Activated CD8-positive, alpha-beta memory T cell treated with anti-CD3 and anti-CD28 coated beads, Interleukin-2, amount 10 ng/mL, durations not matched to agents 7 days and 5 days (primary cell): ENCODE results near the gene TSHZ1. TPM values are rescaled to one million over a fixed set of nuclear protein-coding genes. Genes with fewer than 3 reads are reported as not detected.
"Not testable (repeated sequence)": the region's sequence is repeated elsewhere in the genome, so short reads cannot be mapped to it uniquely, and the experiment has no call there.

Experiments used
- ATAC-seq: fragments of 150-1000 bp; cut with Tn5 transposase; one replicate; pipeline ENCODE4 v1.10.0; 2021; ENCODE audit warnings: moderate library complexity
- CTCF ChIA-PET: fragments of 350-600 bp; sonication (Branson Sonifier 250); formaldehyde crosslinking; loops from one replicate; lab custom pipeline; 2021; ENCODE audit warnings: antibody characterized with exemption; lab: Charles Lee
- DNase-seq: peaks from one replicate; pipeline ENCODE4 v3.0.0-alpha.2; 2020
- H3K27ac Mint-ChIP-seq: one replicate; pipeline ENCODE4 v1.8.0; 2021; ENCODE audit warnings: mild to moderate bottlenecking, mixed read lengths
- H3K27me3 Mint-ChIP-seq: one replicate; pipeline ENCODE4 v1.8.0; 2021; ENCODE audit warnings: mixed read lengths
- H3K36me3 Mint-ChIP-seq: one replicate; pipeline ENCODE4 v1.8.0; 2021; ENCODE audit warnings: mild to moderate bottlenecking, mixed read lengths
- H3K4me1 Mint-ChIP-seq: one replicate; pipeline ENCODE4 v1.8.0; 2021; ENCODE audit warnings: mixed read lengths
- H3K4me3 Mint-ChIP-seq: one replicate; pipeline ENCODE4 v1.8.0; 2021; ENCODE audit warnings: mild to moderate bottlenecking, moderate library complexity, mixed read lengths
- H3K9me3 Mint-ChIP-seq: one replicate; pipeline ENCODE4 v1.8.0; 2022; ENCODE audit warnings: low read depth, mixed read lengths
- total RNA-seq, 2 experiments: library from RNA; stranded (reverse); gene quantifications; one replicate each; pipeline ENCODE4 v1.2.3, GENCODE V29; 2021

TSHZ1 gene
- total RNA-seq, 2 experiments from 2014 or later = 13.8 to 20.4 TPM

DNA sequence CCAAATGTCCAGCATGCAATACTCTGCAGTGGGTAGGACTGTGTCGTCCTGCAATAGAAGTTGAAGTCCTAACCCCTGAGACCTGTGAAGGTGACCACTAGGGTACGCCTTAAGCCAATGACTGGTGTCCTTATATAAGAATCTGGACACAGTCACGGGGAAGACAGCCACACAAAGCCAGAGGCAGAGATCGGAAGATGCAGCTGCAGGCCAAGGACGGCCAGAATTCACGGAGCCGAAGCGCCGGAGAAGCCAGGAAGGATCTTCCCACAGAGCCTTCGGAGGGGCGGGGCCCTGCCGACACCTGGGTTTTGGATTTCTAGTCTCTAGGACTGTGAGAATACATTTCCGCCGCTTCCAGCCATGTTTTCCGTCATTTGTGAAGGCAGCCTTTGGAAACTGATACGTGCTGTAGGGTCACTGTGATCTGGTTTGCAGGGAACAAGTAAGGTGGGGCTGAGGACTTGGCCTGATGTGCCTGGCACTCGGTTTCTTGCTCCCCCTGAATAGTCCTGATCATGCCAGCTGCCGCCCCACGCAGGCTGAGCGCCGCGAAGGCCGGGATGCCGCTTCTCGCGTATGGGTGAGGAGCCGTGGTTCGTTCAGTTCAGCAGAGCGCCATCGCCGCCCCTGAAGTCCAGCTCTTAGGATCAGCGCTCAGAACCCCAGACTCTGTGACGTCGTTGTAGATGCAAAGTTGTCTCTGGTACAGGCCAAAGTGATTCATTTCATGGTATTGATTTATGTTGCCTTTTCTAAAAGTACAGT, 40.4 kb upstream of the TSHZ1 start:
- H3K36me3 Mint-ChIP-seq = no peaks in the 10 kb centered on the region
- H3K27me3 Mint-ChIP-seq = no peaks in the 10 kb centered on the region
- DNase-seq (no peak), ATAC-seq (no peak)
- CTCF ChIA-PET = no interaction called here
- H3K4me3 Mint-ChIP-seq = no peak overlapping the region
- H3K27ac Mint-ChIP-seq = no peak overlapping the region
- no peaks in the 10 kb centered on the region for H3K4me1 Mint-ChIP-seq
- H3K9me3 Mint-ChIP-seq = no peaks in the 10 kb centered on the region

DNA sequence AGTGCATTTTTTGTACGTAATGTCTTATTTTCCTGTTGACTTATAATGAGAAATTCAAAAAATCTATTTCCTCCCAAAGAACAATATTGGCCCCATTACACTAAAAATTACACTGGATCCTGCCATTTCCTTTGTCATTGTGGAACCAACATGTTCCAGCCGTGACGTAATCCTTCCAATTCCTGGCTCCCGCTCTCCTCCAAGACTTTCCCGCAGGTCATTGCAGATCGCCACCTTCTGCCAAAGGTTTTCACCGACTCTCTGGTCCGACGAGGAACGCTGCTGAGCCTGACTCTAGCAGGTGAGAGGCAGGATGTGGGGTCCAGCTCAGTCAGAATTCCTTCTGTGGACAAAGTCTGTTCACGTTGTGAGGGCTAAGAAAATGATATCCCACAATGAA, 39.7 kb upstream of the TSHZ1 start:
- ATAC-seq (no peak), DNase-seq (no peak)
- Mint-ChIP-seq H3K9me3 (no peaks in the 10 kb centered on the region), H3K36me3 (no peaks in the 10 kb centered on the region), H3K4me1 (no peaks in the 10 kb centered on the region), H3K27ac (no peak overlapping the region), H3K4me3 (no peak overlapping the region), H3K27me3 (no peaks in the 10 kb centered on the region)
- CTCF ChIA-PET = no interaction called here

DNA sequence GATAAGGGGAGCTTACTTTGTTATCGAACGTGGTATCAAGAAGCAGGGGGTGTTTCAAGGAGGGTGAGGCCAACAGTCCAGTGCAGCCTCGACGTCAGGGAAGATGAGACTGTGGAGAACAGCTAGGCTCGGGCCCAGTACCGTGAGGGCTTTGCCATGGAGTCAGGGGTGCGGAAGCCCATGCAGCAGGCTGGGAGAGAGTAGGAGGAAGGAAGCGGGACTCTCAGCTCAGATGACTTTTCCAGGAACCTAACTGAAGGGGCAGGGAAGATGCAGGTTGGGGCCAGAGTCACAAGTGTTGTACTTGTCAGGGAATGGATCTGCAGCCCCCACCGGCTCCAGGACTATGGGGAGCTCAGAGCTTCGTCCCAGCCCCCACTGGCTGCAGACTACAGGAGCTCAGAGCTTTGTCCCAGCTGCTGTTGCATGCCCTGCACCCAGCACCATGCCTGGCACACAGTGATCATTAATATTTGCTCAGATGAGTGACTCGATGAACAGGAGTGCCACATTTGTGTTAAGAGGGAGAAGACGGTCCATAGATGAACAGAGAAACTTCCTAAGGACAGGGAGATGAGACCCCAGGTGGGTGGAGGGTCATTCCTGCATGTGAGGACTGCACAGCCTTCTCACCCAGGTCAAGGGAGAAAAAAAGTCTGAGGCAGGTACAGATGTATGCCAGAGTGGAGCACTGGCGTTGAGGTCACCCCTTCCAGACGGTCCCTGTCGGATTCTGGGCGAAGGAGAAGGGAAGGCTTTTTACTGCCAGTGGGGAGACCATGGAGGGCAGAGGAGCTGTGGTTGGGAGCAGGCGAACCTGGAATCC, 38.1 kb upstream of the TSHZ1 start:
- ATAC-seq = no peak
- CTCF ChIA-PET = no interaction called here
- Mint-ChIP-seq H3K36me3 (no peaks in the 10 kb centered on the region), H3K27ac (no peak overlapping the region), H3K4me1 (no peaks in the 10 kb centered on the region), H3K27me3 (no peaks in the 10 kb centered on the region), H3K9me3 (no peaks in the 10 kb centered on the region), H3K4me3 (no peak overlapping the region)
- no peak for DNase-seq

DNA sequence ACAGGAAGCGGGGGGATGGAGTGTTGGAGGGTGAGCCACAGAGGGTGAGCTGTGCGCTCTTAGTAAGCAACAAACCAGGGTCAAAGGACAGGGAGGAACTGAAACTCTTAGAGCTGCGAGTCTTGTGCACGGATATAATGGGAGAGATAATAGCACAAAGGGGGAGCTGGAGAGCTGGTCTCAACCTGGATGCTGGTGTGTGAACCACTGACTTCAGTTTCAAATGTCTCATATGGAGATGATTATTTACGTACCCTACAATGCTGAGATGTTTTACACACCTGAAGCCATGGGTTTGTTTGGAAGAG, 37.5 kb upstream of the TSHZ1 start:
- Mint-ChIP-seq H3K9me3 (no peaks in the 10 kb centered on the region), H3K27me3 (no peaks in the 10 kb centered on the region), H3K4me1 (no peaks in the 10 kb centered on the region), H3K4me3 (no peak overlapping the region), H3K27ac (no peak overlapping the region), H3K36me3 (no peaks in the 10 kb centered on the region)
- DNase-seq (no peak), ATAC-seq (no peak)
- CTCF ChIA-PET = no interaction called here

DNA sequence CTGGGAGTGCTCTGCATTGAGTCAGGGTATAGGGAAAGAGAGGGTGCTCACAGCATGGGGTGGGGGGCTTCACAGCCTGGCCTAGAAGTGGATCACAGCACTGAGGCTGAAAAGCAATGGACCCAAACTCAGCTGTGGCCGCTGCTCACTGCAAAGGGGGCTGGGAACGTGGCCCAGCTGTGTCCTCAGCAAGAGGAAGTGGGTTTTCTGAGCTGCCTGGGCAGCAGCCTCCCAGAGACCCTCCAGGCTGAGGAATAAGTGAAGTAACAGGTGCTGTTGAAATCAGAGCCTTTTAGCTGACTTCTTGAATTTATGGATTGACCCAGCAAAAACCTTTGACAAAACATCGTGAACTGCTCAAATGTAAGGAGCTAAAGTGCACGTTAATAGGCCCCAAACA, 36.9 kb upstream of the TSHZ1 start:
- H3K27me3 Mint-ChIP-seq = no peaks in the 10 kb centered on the region
- no peaks in the 10 kb centered on the region for H3K36me3 Mint-ChIP-seq
- ATAC-seq = no peak
- H3K27ac Mint-ChIP-seq = no peak overlapping the region
- H3K4me1 Mint-ChIP-seq = no peaks in the 10 kb centered on the region
- CTCF ChIA-PET = no interaction called here
- peak; percentile 37 for DNase-seq
- H3K9me3 Mint-ChIP-seq = no peaks in the 10 kb centered on the region
- no peak overlapping the region for H3K4me3 Mint-ChIP-seq

DNA sequence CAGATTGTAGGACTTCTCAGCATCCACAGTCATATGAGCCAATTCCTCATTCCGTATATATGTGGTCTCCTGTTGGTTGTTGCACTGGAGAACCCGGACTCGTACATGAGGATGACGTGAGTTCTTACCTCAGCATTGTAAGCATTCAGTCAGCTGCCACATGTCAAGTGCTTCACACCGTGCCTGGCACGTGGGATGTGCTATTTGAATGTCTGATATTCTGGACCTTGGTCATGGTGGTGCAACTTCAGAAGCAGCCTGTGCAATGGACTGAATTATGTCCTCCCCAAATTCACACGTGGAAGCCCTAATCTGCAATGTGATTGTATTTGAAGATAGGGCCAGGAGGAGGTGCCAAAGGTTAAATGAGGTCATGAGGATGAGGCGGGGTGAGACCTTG, 33.7 kb upstream of the TSHZ1 start:
- H3K36me3 Mint-ChIP-seq = no peaks in the 10 kb centered on the region
- H3K27me3 Mint-ChIP-seq = peaks cover 4% of the 10 kb centered on the region
- H3K27ac Mint-ChIP-seq = no peak overlapping the region
- ATAC-seq (no peak), DNase-seq (peak; percentile 16)
- H3K4me1 Mint-ChIP-seq = no peaks in the 10 kb centered on the region
- CTCF ChIA-PET = no interaction called here
- H3K9me3 Mint-ChIP-seq = no peaks in the 10 kb centered on the region
- H3K4me3 Mint-ChIP-seq = no peak overlapping the region

DNA sequence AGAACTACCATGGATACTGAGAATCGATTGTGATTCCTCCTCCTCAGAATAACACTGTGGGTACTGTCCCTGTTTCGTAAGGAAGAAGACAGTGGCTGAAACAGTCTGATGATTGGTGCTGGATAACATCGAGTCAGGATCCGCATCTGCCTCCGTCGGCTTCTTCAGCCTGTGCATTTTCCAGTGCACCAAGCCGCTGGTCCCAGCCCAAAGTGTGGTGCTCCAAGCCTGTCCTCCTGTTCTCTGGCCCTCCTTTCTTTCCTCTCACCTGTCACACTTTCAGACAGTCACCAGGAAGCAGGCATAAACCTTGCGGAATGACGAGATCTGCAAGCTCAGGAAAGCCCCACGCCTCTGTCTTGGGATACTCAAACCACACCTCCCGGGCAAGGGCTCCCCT, 32.2 kb upstream of the TSHZ1 start:
- Mint-ChIP-seq H3K4me1 (no peaks in the 10 kb centered on the region), H3K27ac (no peak overlapping the region), H3K27me3 (peaks cover 7% of the 10 kb centered on the region), H3K4me3 (no peak overlapping the region), H3K36me3 (no peaks in the 10 kb centered on the region), H3K9me3 (no peaks in the 10 kb centered on the region)
- no peak for ATAC-seq
- CTCF ChIA-PET = no interaction called here
- DNase-seq = peak; percentile 22

DNA sequence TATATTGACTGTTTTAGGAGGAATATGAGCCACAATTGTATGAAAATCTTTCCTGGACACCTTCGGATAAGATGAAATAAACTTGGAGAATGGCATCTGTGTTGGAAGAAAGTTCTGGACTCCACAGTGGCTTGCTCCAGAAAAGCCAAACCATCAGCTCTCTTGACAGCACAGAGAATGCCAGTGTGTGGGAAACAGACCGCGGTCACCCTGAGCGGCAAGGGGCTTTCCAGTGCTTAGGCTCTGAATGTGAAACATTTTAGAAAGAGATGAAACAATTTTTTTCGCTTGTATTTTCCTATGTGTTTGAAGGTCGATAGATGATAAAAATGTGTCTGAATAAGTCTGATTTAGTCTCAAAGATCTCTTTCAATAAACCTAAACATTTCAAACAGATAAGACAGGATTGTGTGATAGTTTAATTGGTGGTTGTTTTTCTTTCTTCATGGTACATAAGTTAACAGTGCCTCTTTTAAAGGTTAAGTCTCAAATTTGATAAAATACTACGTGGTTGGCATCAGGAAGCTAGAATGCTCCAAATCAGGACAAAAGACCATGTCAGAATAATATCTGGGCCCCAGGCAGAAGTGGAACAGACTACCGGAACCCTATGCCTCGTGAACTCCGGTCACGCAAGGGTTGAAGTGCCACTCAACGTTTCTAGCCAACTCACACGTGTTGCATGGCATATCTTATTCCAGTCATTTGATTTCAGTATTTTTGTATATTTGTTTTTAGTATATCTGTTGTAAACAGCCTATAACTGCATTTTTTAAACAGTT, 30.6 kb upstream of the TSHZ1 start:
- CTCF ChIA-PET = no interaction called here
- DNase-seq (no peak), ATAC-seq (no peak)
- no peaks in the 10 kb centered on the region for H3K36me3 Mint-ChIP-seq
- H3K27me3 Mint-ChIP-seq = peaks cover 7% of the 10 kb centered on the region
- no peaks in the 10 kb centered on the region for H3K4me1 Mint-ChIP-seq
- no peak overlapping the region for H3K27ac Mint-ChIP-seq
- no peak overlapping the region for H3K4me3 Mint-ChIP-seq
- no peaks in the 10 kb centered on the region for H3K9me3 Mint-ChIP-seq

DNA sequence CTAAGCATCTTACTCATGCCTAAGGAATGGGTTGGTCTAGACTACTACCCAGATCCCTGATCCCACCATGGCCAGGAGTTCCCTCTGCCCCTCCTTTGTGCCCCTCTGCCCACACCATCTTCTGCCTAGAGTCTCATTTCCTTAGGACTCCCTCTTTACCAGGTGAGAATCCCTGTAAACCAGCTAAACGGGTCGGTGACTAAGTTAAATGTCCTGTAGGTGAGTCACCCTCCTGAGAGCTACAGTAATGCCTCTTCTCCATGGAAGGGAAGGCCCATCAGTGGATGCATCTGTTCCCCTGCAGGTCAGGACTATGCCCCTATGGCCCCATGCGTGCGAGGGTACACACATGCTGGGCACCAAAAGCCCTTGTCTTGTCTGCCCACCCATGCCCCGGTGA, 27.1 kb upstream of the TSHZ1 start:
- no peaks in the 10 kb centered on the region for H3K9me3 Mint-ChIP-seq
- no peaks in the 10 kb centered on the region for H3K36me3 Mint-ChIP-seq
- no peaks in the 10 kb centered on the region for H3K4me1 Mint-ChIP-seq
- no peak overlapping the region for H3K27ac Mint-ChIP-seq
- no peak for DNase-seq
- peaks cover 7% of the 10 kb centered on the region for H3K27me3 Mint-ChIP-seq
- H3K4me3 Mint-ChIP-seq = no peak overlapping the region
- ATAC-seq = no peak
- CTCF ChIA-PET = no interaction called here

DNA sequence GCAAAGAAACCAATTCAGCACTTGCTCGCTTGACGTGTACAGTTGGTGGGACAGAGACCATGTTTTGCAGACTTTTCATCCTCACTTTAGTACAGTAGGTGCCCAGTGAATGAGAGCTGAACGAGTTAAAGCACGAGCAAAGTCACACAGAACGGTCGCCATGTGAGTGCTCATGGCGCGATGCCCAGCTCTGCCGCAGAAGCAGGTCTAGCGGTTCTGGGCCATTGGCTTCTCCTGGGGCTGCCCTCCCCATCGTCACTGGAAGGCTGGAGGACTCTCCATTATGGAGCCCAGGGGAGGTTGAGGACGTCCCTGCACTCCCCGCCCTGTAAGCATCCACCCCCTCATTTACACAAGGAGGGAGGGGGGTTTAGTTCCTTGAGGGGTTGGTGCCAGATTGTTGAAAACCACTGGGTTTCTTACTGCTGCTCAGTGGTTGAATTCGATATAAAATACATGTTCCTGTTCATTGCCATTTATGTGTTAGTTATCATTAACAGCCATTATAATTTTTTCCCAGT, 26.6 kb upstream of the TSHZ1 start:
- Mint-ChIP-seq H3K27me3 (peaks cover 7% of the 10 kb centered on the region), H3K4me3 (no peak overlapping the region), H3K9me3 (no peaks in the 10 kb centered on the region), H3K27ac (no peak overlapping the region), H3K4me1 (no peaks in the 10 kb centered on the region), H3K36me3 (no peaks in the 10 kb centered on the region)
- DNase-seq (no peak), ATAC-seq (no peak)
- CTCF ChIA-PET = no interaction called here

DNA sequence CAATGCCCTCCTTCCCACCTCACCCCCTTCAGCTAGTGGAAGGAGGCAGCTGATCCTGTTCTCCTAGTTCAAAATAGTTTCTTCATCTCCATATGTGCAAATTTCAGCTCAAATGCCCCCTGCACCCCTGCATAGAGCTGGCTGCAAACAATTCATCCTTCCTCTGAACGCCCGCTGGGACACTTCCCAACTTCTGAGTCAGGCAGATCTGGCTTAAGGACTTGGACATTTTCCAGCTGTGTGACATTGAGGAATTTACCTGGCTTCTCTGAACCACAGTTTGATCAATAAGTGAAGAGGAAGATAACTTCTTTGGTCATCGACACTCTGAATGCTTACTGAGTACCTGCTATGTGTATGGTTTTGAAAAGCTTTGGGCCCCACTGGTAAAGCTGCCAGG, 25.1 kb upstream of the TSHZ1 start:
- Mint-ChIP-seq H3K9me3 (no peaks in the 10 kb centered on the region), H3K36me3 (no peaks in the 10 kb centered on the region), H3K27me3 (peaks cover 7% of the 10 kb centered on the region), H3K4me1 (no peaks in the 10 kb centered on the region), H3K4me3 (no peak overlapping the region), H3K27ac (no peak overlapping the region)
- no peak for DNase-seq
- ATAC-seq = no peak
- CTCF ChIA-PET = no interaction called here

DNA sequence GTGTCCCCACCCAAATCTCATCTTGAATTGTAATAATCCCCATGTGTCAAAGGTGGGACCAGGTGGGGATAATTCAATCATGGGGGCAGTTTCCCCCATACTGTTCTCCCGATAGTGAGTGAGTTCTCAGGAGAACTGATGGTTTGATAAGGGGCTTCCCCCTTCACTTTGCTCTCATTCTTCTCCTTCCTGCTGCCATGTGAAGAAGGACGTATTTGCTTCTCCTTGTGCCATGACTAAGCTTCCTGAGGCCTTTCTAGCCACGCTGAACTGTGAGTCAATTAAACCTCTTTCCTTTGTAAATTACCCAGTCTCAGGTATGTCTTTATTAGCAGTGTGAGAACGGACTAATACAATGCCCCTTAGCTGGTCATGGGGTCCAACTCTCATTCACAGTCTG, 22.9 kb upstream of the TSHZ1 start:
- H3K4me3 Mint-ChIP-seq, H3K9me3 Mint-ChIP-seq, H3K27me3 Mint-ChIP-seq, H3K27ac Mint-ChIP-seq, H3K4me1 Mint-ChIP-seq, CTCF ChIA-PET, H3K36me3 Mint-ChIP-seq, ATAC-seq, DNase-seq: not testable (repeated sequence)

DNA sequence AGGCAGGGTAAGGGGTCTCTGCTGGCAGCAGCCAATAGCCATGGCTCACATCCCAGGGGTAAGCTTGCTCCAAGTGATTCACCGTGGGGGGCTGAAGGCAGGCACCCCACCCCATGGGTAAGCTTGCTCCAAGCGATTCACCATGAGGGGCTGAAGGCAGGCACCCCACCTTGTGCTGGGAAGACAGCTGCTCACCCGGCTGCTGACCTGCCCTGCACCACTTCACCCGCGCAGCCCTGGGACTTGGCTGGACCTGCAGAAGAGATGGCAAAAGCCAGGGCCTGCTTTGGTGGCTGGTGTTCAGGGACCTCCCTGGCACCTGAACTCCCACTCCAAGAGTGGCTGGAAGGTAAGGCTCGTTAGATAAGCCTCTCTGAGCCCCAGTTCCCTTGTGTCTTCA, 20.9 kb upstream of the TSHZ1 start:
- no peak overlapping the region for H3K4me3 Mint-ChIP-seq
- H3K27me3 Mint-ChIP-seq = no peaks in the 10 kb centered on the region
- no peak for ATAC-seq
- CTCF ChIA-PET = no interaction called here
- no peaks in the 10 kb centered on the region for H3K4me1 Mint-ChIP-seq
- no peaks in the 10 kb centered on the region for H3K36me3 Mint-ChIP-seq
- DNase-seq = no peak
- no peak overlapping the region for H3K27ac Mint-ChIP-seq
- no peaks in the 10 kb centered on the region for H3K9me3 Mint-ChIP-seq
